ENCODE data around the gene HDAC7. TPM values are rescaled to one million over a fixed set of nuclear protein-coding genes. Genes with fewer than 3 reads are reported as not detected.

The HDAC7 gene
- total and polyA plus RNA-seq, 4 donors = 3.5 to 14.7 (median 7.2) TPM

- WGBS = 81% methylated on average over 4 of the region's 4 CpGs
- Histone ChIP-seq H3K27me3 (ENCODE audit: control insufficient read depth in 4 of 4, insufficient read depth in 4 of 4, low read length in 3 of 4) (no peaks in the 10 kb centered on the region), H3K9me3 (ENCODE audit: control insufficient read depth in 4 of 4, low read length in 3 of 4) (no peaks in the 10 kb centered on the region), H3K36me3 (ENCODE audit: control insufficient read depth in 4 of 4, insufficient read depth in 3 of 4, low read depth in 1 of 4, low read length in 3 of 4) (no peaks in the 10 kb centered on the region), H3K9ac (ENCODE audit: low read depth in 1 of 2, low read length in 2 of 2) (no peak overlapping the region), H3K4me3 (ENCODE audit: low read depth in 1 of 3, low read length in 3 of 3) (no peak overlapping the region), H3K4me1 (ENCODE audit: control insufficient read depth in 4 of 4, insufficient read depth in 4 of 4, low read length in 3 of 4) (peaks cover 0 to 4% (median 0%) of the 10 kb centered on the region in 4 donors), H3K27ac (ENCODE audit: low read depth in 1 of 2, low read length in 2 of 2) (peak overlapping the region in 1 of 2 donors; percentile 51)
- TF ChIP-seq JUND (IDR thresholded peaks at IDR 0.05) (no peak), GABPA (IDR thresholded peaks at IDR 0.05 in 1 of 2, conservative IDR thresholded peaks at IDR 0.05 in 1 of 2) (no peak), REST (IDR thresholded peaks at IDR 0.05) (no peak), FOXA1 (IDR thresholded peaks at IDR 0.05) (no peak), RXRA (IDR thresholded peaks at IDR 0.05) (no peak), RAD21 (IDR thresholded peaks at IDR 0.05) (no peak), NR2F2 (IDR thresholded peaks at IDR 0.05) (no peak)
- TF ChIP-seq, protein P1, sequence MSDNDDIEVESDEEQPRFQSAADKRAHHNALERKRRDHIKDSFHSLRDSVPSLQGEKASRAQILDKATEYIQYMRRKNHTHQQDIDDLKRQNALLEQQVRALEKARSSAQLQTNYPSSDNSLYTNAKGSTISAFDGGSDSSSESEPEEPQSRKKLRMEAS (IDR thresholded peaks at IDR 0.05) = no peak
- no peak for DNase-seq (ENCODE audit: low spot score)
Measured at GRCh38 chr12:47829584-47829983, 9.9 kb upstream of the HDAC7 start.

GRCh38 chr12:47828976-47829482, 9.3 kb upstream of the HDAC7 start:
- H3K36me3 ChIP-seq (ENCODE audit: control insufficient read depth in 4 of 4, insufficient read depth in 3 of 4, low read depth in 1 of 4, low read length in 3 of 4) = no peaks in the 10 kb centered on the region
- no peaks in the 10 kb centered on the region for H3K27me3 ChIP-seq (ENCODE audit: control insufficient read depth in 4 of 4, insufficient read depth in 4 of 4, low read length in 3 of 4)
- no peak overlapping the region for H3K9ac ChIP-seq (ENCODE audit: low read depth in 1 of 2, low read length in 2 of 2)
- 68% methylated on average over 7 of the region's 7 CpGs for WGBS
- no peaks in the 10 kb centered on the region for H3K9me3 ChIP-seq (ENCODE audit: control insufficient read depth in 4 of 4, low read length in 3 of 4)
- TF ChIP-seq TAF1 (conservative IDR thresholded peaks at IDR 0.05) = no peak
- TF ChIP-seq GABPA (IDR thresholded peaks at IDR 0.05 in 1 of 2, conservative IDR thresholded peaks at IDR 0.05 in 1 of 2) = no peak
- TF ChIP-seq REST (IDR thresholded peaks at IDR 0.05) = no peak
- no peak for TF ChIP-seq RAD21 (IDR thresholded peaks at IDR 0.05)
- TF ChIP-seq SP1 (IDR thresholded peaks at IDR 0.05) = no peak
- TF ChIP-seq EGR1 (IDR thresholded peaks at IDR 0.05; ENCODE audit: low read depth in 2 of 2) = no peak
- no peak for TF ChIP-seq HNF4A (conservative IDR thresholded peaks at IDR 0.05)
- no peak for TF ChIP-seq NR2F2 (IDR thresholded peaks at IDR 0.05)
- TF ChIP-seq, protein P2, sequence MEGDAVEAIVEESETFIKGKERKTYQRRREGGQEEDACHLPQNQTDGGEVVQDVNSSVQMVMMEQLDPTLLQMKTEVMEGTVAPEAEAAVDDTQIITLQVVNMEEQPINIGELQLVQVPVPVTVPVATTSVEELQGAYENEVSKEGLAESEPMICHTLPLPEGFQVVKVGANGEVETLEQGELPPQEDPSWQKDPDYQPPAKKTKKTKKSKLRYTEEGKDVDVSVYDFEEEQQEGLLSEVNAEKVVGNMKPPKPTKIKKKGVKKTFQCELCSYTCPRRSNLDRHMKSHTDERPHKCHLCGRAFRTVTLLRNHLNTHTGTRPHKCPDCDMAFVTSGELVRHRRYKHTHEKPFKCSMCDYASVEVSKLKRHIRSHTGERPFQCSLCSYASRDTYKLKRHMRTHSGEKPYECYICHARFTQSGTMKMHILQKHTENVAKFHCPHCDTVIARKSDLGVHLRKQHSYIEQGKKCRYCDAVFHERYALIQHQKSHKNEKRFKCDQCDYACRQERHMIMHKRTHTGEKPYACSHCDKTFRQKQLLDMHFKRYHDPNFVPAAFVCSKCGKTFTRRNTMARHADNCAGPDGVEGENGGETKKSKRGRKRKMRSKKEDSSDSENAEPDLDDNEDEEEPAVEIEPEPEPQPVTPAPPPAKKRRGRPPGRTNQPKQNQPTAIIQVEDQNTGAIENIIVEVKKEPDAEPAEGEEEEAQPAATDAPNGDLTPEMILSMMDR (IDR thresholded peaks at IDR 0.05; ENCODE audit: low read depth, low read length, missing input control) = no peak
- TF ChIP-seq HNF4G (IDR thresholded peaks at IDR 0.05) = no peak
- TF ChIP-seq, protein P1 (IDR thresholded peaks at IDR 0.05) = no peak
- TF ChIP-seq, protein P3, sequence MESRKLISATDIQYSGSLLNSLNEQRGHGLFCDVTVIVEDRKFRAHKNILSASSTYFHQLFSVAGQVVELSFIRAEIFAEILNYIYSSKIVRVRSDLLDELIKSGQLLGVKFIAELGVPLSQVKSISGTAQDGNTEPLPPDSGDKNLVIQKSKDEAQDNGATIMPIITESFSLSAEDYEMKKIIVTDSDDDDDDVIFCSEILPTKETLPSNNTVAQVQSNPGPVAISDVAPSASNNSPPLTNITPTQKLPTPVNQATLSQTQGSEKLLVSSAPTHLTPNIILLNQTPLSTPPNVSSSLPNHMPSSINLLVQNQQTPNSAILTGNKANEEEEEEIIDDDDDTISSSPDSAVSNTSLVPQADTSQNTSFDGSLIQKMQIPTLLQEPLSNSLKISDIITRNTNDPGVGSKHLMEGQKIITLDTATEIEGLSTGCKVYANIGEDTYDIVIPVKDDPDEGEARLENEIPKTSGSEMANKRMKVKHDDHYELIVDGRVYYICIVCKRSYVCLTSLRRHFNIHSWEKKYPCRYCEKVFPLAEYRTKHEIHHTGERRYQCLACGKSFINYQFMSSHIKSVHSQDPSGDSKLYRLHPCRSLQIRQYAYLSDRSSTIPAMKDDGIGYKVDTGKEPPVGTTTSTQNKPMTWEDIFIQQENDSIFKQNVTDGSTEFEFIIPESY (IDR thresholded peaks at IDR 0.05) = no peak
- TF ChIP-seq, protein P4, sequence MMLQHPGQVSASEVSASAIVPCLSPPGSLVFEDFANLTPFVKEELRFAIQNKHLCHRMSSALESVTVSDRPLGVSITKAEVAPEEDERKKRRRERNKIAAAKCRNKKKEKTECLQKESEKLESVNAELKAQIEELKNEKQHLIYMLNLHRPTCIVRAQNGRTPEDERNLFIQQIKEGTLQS (IDR thresholded peaks at IDR 0.05) = no peak
- no peak overlapping the region for H3K4me3 ChIP-seq (ENCODE audit: low read depth in 1 of 3, low read length in 3 of 3)
- peaks cover 0 to 4% (median 0%) of the 10 kb centered on the region in 4 donors for H3K4me1 ChIP-seq (ENCODE audit: control insufficient read depth in 4 of 4, insufficient read depth in 4 of 4, low read length in 3 of 4)
- no peak for DNase-seq (ENCODE audit: low spot score)
- H3K27ac ChIP-seq (ENCODE audit: low read depth in 1 of 2, low read length in 2 of 2) = peak overlapping the region; percentile 33 to 51

Measured in liver (tissue), 9 donors.